ENCODE measurements around the gene NECAB3. TPM values are rescaled to one million over a fixed set of nuclear protein-coding genes. Genes with fewer than 3 reads are reported as not detected.

The NECAB3 gene
- total and polyA plus RNA-seq, 2 of the 13 experiments (the other 11 are each of a cell fraction or from before 2014, with no cell fraction given) = 61.5 to 65.5 TPM

DNA sequence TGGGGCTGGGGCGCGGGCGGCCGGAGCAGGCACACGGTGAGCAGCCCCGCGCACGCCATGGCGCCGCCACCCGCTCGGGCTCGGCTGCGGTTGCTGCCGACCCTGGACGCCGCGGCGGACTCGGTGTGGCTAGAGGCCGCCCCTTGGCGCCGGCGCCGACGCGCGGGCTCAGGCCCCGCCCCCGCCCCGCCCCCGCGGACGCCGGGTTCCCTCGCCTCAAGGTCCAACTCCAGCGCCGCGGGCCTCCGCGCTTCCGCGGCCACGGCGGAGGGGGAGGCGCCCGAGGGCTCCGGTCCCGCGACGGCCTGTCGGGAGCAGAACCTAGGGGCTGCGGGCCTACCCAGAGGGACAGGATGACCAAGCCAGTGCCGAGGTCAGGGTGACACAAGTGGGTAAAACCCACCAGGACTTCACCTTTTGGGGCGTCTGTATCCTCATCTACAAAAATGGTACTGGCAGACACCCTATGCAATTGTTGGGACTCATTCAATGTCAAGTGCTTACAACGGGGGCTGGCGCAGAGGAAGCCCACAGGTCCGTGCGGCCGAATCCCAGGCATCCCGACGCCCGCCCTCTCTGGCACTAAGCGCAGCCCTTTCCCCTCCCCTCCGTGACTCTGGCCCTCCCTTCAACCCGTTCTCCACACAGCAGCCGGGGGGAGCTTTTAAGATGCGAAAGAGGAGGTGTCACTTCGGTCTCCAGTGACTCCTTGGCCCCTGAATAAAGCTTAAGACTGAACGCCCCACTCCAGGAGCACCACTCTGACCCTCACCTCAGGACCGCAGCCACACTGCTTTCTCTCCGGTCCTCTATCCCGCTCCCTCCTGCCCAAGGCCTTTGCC lies at the start of gene NECAB3 (continued):
- TF ChIP-seq, protein P1, sequence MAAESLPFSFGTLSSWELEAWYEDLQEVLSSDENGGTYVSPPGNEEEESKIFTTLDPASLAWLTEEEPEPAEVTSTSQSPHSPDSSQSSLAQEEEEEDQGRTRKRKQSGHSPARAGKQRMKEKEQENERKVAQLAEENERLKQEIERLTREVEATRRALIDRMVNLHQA (CRISPR knock-in tag; IDR thresholded peaks at IDR 0.05) = no peak
- TF ChIP-seq, protein P2, sequence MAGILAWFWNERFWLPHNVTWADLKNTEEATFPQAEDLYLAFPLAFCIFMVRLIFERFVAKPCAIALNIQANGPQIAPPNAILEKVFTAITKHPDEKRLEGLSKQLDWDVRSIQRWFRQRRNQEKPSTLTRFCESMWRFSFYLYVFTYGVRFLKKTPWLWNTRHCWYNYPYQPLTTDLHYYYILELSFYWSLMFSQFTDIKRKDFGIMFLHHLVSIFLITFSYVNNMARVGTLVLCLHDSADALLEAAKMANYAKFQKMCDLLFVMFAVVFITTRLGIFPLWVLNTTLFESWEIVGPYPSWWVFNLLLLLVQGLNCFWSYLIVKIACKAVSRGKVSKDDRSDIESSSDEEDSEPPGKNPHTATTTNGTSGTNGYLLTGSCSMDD (CRISPR knock-in tag; IDR thresholded peaks at IDR 0.05) = 0 out of 2 replicates have a peak, but pooled peaks have one; percentile 34
- TF ChIP-seq, protein P3, sequence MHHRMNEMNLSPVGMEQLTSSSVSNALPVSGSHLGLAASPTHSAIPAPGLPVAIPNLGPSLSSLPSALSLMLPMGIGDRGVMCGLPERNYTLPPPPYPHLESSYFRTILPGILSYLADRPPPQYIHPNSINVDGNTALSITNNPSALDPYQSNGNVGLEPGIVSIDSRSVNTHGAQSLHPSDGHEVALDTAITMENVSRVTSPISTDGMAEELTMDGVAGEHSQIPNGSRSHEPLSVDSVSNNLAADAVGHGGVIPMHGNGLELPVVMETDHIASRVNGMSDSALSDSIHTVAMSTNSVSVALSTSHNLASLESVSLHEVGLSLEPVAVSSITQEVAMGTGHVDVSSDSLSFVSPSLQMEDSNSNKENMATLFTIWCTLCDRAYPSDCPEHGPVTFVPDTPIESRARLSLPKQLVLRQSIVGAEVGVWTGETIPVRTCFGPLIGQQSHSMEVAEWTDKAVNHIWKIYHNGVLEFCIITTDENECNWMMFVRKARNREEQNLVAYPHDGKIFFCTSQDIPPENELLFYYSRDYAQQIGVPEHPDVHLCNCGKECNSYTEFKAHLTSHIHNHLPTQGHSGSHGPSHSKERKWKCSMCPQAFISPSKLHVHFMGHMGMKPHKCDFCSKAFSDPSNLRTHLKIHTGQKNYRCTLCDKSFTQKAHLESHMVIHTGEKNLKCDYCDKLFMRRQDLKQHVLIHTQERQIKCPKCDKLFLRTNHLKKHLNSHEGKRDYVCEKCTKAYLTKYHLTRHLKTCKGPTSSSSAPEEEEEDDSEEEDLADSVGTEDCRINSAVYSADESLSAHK (CRISPR knock-in tag; IDR thresholded peaks at IDR 0.05; ENCODE audit: borderline replicate concordance) = no peak
- no peak for TF ChIP-seq HMG20A (CRISPR knock-in tag; IDR thresholded peaks at IDR 0.05; ENCODE audit: borderline replicate concordance)
- TF ChIP-seq, protein P4, sequence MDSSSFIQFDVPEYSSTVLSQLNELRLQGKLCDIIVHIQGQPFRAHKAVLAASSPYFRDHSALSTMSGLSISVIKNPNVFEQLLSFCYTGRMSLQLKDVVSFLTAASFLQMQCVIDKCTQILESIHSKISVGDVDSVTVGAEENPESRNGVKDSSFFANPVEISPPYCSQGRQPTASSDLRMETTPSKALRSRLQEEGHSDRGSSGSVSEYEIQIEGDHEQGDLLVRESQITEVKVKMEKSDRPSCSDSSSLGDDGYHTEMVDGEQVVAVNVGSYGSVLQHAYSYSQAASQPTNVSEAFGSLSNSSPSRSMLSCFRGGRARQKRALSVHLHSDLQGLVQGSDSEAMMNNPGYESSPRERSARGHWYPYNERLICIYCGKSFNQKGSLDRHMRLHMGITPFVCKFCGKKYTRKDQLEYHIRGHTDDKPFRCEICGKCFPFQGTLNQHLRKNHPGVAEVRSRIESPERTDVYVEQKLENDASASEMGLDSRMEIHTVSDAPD (CRISPR knock-in tag; IDR thresholded peaks at IDR 0.05) = 0 out of 2 replicates have a peak, but pooled peaks have one; percentile 65
- TF ChIP-seq SETDB1 (CRISPR knock-in tag; IDR thresholded peaks at IDR 0.05; ENCODE audit: borderline replicate concordance) = no peak
- no peak for TF ChIP-seq SRSF9 (IDR thresholded peaks at IDR 0.05; ENCODE audit: borderline replicate concordance, insufficient read depth, low read depth, low read length, poor library complexity, severe bottlenecking)
- TF ChIP-seq, protein P5, sequence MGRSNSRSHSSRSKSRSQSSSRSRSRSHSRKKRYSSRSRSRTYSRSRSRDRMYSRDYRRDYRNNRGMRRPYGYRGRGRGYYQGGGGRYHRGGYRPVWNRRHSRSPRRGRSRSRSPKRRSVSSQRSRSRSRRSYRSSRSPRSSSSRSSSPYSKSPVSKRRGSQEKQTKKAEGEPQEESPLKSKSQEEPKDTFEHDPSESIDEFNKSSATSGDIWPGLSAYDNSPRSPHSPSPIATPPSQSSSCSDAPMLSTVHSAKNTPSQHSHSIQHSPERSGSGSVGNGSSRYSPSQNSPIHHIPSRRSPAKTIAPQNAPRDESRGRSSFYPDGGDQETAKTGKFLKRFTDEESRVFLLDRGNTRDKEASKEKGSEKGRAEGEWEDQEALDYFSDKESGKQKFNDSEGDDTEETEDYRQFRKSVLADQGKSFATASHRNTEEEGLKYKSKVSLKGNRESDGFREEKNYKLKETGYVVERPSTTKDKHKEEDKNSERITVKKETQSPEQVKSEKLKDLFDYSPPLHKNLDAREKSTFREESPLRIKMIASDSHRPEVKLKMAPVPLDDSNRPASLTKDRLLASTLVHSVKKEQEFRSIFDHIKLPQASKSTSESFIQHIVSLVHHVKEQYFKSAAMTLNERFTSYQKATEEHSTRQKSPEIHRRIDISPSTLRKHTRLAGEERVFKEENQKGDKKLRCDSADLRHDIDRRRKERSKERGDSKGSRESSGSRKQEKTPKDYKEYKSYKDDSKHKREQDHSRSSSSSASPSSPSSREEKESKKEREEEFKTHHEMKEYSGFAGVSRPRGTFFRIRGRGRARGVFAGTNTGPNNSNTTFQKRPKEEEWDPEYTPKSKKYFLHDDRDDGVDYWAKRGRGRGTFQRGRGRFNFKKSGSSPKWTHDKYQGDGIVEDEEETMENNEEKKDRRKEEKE (IDR thresholded peaks at IDR 0.05) = no peak
- no peak for TF ChIP-seq CCAR2 (optimal IDR thresholded peaks at IDR 0.05; ENCODE audit: low read depth, low read length)
- no peak for TF ChIP-seq ZNF17 (CRISPR knock-in tag; IDR thresholded peaks at IDR 0.05)
- TF ChIP-seq, protein P6, sequence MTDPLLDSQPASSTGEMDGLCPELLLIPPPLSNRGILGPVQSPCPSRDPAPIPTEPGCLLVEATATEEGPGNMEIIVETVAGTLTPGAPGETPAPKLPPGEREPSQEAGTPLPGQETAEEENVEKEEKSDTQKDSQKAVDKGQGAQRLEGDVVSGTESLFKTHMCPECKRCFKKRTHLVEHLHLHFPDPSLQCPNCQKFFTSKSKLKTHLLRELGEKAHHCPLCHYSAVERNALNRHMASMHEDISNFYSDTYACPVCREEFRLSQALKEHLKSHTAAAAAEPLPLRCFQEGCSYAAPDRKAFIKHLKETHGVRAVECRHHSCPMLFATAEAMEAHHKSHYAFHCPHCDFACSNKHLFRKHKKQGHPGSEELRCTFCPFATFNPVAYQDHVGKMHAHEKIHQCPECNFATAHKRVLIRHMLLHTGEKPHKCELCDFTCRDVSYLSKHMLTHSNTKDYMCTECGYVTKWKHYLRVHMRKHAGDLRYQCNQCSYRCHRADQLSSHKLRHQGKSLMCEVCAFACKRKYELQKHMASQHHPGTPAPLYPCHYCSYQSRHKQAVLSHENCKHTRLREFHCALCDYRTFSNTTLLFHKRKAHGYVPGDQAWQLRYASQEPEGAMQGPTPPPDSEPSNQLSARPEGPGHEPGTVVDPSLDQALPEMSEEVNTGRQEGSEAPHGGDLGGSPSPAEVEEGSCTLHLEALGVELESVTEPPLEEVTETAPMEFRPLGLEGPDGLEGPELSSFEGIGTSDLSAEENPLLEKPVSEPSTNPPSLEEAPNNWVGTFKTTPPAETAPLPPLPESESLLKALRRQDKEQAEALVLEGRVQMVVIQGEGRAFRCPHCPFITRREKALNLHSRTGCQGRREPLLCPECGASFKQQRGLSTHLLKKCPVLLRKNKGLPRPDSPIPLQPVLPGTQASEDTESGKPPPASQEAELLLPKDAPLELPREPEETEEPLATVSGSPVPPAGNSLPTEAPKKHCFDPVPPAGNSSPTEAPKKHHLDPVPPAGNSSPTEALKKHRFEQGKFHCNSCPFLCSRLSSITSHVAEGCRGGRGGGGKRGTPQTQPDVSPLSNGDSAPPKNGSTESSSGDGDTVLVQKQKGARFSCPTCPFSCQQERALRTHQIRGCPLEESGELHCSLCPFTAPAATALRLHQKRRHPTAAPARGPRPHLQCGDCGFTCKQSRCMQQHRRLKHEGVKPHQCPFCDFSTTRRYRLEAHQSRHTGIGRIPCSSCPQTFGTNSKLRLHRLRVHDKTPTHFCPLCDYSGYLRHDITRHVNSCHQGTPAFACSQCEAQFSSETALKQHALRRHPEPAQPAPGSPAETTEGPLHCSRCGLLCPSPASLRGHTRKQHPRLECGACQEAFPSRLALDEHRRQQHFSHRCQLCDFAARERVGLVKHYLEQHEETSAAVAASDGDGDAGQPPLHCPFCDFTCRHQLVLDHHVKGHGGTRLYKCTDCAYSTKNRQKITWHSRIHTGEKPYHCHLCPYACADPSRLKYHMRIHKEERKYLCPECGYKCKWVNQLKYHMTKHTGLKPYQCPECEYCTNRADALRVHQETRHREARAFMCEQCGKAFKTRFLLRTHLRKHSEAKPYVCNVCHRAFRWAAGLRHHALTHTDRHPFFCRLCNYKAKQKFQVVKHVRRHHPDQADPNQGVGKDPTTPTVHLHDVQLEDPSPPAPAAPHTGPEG (CRISPR knock-in tag; IDR thresholded peaks at IDR 0.05) = peak; percentile 73; the same call in 1 of the 2 replicates
- TF ChIP-seq ZSCAN31 (CRISPR knock-in tag; IDR thresholded peaks at IDR 0.05; ENCODE audit: low read depth) = no peak
- TF ChIP-seq RFX1 (IDR thresholded peaks at IDR 0.05) = no peak
